ENCODE results near the gene ACTR1A.
"Not testable (repeated sequence)": the region's sequence is repeated elsewhere in the genome, so short reads cannot be mapped to it uniquely, and the experiment has no call there.

ACTR1A gene

GRCh38 chr10:102515724-102516123 lies 13.2 kb upstream of the ACTR1A start:
- no peak for DNase-seq (ENCODE audit: extremely low read depth in 1 of 2, low read depth in 1 of 2)

GRCh38 chr10:102514487-102515311 lies 12.2 kb upstream of the ACTR1A start:
- no peak for DNase-seq (ENCODE audit: extremely low read depth in 1 of 2, low read depth in 1 of 2)

- no peak for DNase-seq (ENCODE audit: extremely low read depth in 1 of 2, low read depth in 1 of 2)
These were observed 9.2 kb upstream of the ACTR1A start for GRCh38 chr10:102511583-102512274.

- DNase-seq (ENCODE audit: extremely low read depth in 1 of 2, low read depth in 1 of 2) = no peak
These were observed 6.9 kb upstream of the ACTR1A start for GRCh38 chr10:102509387-102509786.

- DNase-seq (ENCODE audit: extremely low read depth in 1 of 2, low read depth in 1 of 2) = no peak
These were observed 6.0 kb upstream of the ACTR1A start for GRCh38 chr10:102508506-102508905.

- DNase-seq (ENCODE audit: extremely low read depth in 1 of 2, low read depth in 1 of 2) = no peak
These were observed 5.0 kb upstream of the ACTR1A start for GRCh38 chr10:102507521-102507920.

GRCh38 chr10:102505462-102506115 lies 3.1 kb upstream of the ACTR1A start:
- DNase-seq (ENCODE audit: extremely low read depth in 1 of 2, low read depth in 1 of 2) = no peak

- DNase-seq (ENCODE audit: extremely low read depth in 1 of 2, low read depth in 1 of 2) = no peak
These were observed 2.4 kb upstream of the ACTR1A start for GRCh38 chr10:102504976-102505300.

GRCh38 chr10:102504179-102504975 lies 1.9 kb upstream of the ACTR1A start:
- DNase-seq (ENCODE audit: extremely low read depth in 1 of 2, low read depth in 1 of 2) = no peak

GRCh38 chr10:102503264-102504178 lies 1.0 kb upstream of the ACTR1A start, which contains the start of gene SUFU:
SUFU (plus strand) TSS chr10:102503972; CDS start chr10:102504153, 181 bp downstream.
- DNase-seq (ENCODE audit: extremely low read depth in 1 of 2, low read depth in 1 of 2) = peak; percentile 96

GRCh38 chr10:102502029-102502336 lies 529 bp downstream of the ACTR1A start:
- DNase-seq (ENCODE audit: extremely low read depth in 1 of 2, low read depth in 1 of 2) = peak; percentile 92 to 97

- DNase-seq (ENCODE audit: extremely low read depth in 1 of 2, low read depth in 1 of 2) = no peak
These were observed 1.1 kb downstream of the ACTR1A start for GRCh38 chr10:102501201-102502028.

GRCh38 chr10:102500686-102501085 lies 1.8 kb downstream of the ACTR1A start:
- DNase-seq (ENCODE audit: extremely low read depth in 1 of 2, low read depth in 1 of 2) = not testable (repeated sequence)

- no peak for DNase-seq (ENCODE audit: extremely low read depth in 1 of 2, low read depth in 1 of 2)
These were observed 3.2 kb downstream of the ACTR1A start for GRCh38 chr10:102499356-102499755.

- no peak for DNase-seq (ENCODE audit: extremely low read depth in 1 of 2, low read depth in 1 of 2)
These were observed 5.0 kb downstream of the ACTR1A start for GRCh38 chr10:102497545-102497944.

- DNase-seq (ENCODE audit: extremely low read depth in 1 of 2, low read depth in 1 of 2) = no peak
These were observed 8.7 kb downstream of the ACTR1A start for GRCh38 chr10:102493771-102494170.

- DNase-seq (ENCODE audit: extremely low read depth in 1 of 2, low read depth in 1 of 2) = no peak
These were observed 9.5 kb downstream of the ACTR1A start for GRCh38 chr10:102492983-102493382.

GRCh38 chr10:102492344-102492939 lies 10.1 kb downstream of the ACTR1A start:
- DNase-seq (ENCODE audit: extremely low read depth in 1 of 2, low read depth in 1 of 2) = no peak

GRCh38 chr10:102491136-102491535 lies 11.4 kb downstream of the ACTR1A start:
- no peak for DNase-seq (ENCODE audit: extremely low read depth in 1 of 2, low read depth in 1 of 2)

Data from activated CD8-positive, alpha-beta memory T cell treated with anti-CD3 and anti-CD28 coated beads for 1 hour (primary cell).